GM18909 (cell line): Measurements from ENCODE around the gene FARSB.

Source experiments
- ATAC-seq: cut with Tn5 transposase; IDR thresholded peaks from one replicate; pipeline ENCODE4 v1.9.1; 2021; ENCODE audit warnings: mild to moderate bottlenecking; ENCODE audit not compliant: unreplicated experiment, poor library complexity

FARSB gene

DNA sequence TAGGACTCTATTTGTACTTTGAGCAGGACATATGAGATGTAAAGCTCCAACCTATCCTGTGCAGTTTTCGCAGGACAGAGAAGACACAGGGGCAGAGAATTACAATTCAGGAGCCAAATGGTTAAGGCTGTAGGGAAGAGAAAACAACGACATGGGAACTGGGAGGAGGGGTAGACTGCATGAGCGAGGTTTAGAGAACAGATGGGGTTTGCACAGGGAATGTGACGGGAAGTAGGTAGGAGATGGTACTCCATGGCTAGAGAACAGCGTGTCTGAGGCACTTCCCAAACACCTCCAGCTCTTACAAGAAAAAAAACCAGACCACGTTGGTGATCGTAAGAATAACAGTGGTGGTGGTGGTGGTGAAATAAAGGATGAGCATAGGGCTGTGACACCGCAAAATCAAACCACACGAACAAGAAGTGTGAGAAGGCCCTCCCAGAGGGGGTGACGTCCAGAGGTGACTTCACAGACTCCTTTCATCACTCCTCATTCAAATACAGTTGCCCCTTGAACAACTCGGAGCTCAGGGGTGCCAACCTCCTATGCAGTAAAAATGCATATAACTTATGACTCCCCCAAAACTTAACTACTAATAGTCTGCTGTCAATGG, 92.7 kb downstream of the FARSB start:
- no peak for ATAC-seq

DNA sequence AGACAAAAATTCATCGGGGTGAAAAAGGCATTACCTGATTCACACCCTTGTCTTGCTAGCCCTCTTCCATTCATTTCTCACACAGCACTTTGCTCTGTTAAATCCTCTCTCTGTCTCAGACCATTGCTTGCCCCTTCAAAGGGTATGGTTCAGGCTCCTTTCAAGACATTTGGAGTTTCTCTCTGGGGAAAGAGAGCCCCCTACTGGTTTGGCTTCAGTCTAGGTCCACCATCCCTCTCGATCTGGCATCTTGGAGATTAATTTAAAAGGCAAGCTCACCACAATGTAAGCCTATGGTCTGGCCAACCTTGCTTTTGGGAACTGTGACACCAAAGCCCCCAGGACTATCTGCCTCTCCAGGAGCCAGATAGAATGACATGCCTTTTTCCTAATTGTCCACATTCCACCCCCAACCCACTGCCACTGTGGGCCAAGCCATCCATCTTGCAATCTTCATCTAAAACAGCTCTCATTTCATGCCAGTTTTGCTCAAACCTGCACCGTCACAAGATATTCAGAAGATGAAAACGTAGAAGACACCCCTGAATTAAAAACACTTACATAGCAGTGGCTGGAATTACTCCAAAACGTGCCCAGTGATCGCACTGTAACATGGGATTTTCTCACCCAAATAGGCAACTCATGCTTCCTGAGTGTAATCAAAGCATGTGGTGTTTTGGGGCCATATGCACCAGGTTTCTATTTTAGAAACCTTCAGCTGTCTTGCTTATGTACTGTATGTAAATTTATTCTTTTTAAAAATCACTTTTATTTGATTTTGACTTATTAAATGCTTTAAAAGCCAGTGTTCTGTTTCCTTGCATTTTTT, 93.9 kb downstream of the FARSB start:
- peak; percentile 83 for ATAC-seq

DNA sequence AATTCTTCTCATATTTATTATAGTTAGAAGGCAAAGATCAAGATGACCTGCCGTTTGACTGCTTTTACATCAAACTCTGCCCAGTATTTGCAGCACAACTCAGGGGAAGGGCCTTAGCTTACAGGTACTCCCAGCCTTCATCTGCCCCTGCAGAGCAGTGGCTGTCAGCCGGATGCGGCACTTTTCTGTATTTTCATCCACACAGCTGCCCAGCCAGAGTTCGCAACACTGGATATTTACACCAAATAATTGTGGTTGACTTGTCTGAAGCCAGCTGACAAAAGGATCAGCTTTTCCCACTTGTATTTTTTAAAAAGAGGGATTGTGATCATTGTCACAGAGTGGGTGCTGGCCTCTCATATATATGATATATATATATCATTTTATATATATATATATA, 94.7 kb downstream of the FARSB start:
- ATAC-seq = no peak

DNA sequence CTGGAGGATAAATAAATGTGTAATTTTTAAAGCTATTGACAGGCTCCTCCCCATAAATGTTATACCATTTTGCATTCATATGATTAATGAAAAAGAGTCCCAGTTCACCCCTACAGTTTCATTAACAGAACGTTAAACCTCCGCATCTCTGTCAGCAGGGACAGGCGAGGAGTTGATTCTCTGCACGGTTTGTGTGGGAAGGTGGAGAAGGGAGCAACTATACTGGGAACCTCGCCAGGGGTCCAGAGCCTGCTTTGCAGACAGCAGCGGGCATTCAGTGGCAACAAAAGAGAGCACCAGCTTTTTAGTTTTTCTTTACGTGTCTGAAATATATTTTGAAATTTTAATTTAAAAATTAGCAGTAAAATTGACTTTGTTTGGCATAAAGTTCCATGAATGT, 101.4 kb downstream of the FARSB start:
- no peak for ATAC-seq

DNA sequence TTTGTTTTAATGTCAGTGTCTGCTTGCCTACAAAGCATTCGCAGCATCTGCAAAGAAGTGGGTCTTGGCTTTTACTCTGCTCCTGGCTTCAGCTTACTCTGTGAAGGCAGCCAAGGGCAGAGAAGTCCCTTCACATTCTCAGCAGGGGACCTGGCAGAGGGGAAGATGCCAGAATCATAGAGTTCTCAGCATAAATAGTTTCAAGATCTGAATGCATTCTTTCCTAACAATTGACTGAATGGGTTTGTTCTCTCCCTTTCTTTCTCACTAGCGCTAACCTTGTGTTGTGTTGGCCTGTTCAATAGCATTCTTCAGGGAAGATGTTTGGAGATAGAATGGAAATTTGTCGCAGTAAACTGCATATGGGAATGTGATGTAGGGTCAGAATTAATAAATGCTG, 106.9 kb downstream of the FARSB start:
- no peak for ATAC-seq

DNA sequence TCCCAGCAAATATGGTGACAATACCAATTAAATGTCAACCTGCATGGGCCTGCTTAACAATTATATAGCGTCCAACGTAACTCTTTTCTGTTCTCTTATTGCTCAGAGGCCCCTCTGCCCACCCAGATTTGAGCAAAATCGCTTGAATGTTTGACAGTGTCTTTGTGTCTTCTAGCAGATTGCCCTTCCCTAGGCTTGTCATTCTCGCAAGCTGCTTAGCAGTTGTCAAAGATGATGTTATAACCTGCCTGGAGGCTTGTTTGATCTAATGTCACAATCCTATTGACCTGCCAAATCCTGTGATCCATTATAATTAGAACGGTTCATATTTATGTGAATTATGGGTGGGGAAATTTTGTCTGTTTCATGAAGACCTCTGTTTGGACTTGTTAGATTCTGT, 108.8 kb downstream of the FARSB start:
- ATAC-seq = no peak

DNA sequence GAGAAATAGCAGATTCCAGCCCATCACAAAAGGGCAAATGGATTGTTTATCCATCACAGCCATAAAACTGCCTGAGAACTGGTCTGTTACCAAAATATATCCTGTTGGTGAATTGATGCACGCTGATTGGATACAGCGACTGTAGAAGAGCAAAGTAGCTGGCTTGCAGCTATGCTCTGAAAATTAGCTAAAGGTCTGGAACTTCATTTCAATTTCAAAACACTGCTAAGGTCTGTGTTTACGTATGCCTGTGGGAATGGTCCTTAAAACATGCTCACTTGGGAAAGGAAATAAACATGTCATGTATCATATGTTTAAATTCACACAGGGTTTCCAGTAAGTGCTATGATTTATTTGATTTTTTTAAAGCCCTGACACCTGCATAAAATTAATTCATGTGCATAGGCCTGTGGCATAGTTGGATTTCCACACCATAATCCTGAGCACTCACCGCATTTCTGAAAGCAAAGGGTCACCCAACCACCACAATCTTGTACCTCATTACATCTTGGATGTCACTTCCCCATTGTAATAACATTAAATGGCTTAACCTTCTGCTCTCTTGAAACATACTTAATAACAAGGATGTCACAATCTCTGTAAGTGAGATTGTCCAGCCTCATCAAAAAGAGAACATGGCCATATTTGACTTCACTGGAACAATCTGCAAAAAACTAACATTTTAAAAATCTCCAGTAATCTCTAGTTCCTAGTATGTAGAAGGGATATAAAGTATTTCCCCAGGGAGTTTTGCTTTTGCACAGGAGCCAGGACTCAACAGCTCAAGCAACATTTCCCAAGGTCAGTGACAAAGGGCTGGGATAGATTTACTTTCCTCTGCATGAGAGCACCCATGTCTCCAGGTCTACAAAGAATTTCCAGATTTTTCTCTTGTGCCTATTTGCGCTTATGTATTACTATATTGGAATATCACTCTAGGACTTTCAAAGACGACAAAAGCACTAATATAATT, 109.8 kb downstream of the FARSB start:
- ATAC-seq = no peak

DNA sequence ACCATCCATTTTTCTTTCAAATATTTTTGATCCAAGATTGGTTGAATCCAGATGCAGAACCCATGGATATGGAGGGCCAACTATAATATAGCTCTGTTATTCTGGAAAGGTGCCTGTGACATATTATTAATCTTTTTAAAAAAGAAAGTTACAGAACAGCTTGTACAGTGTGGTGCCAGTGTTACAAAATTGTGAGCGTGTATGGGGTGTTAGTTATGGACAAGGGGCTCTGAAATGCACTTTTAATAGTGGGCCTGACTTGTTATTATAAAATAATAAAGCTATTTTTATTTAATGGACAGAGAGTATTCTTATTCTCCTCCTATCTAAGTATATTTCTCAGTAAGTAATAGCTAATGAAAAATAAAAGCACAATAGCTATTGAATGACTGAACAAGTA, 111.2 kb downstream of the FARSB start:
- ATAC-seq = no peak

DNA sequence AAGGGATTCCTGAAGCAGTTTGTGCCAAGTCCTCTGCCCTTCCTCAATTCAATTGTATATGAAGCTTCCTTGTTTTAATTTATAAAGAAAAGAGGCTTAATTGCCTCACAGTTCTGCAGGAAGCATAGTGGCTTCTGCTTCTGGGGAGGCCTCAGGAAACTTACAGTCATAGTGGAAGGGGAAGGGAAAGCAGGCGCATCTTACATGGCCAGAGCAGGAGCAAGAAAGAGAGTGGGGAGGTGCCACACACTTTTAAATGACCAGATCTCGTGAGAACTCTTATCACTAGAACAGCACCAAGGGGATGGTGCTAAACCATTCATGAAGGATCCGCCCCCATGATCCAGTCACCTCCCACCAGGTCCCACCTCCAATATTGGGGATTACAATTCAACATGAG, 117.4 kb downstream of the FARSB start:
- ATAC-seq = peak; percentile 50

DNA sequence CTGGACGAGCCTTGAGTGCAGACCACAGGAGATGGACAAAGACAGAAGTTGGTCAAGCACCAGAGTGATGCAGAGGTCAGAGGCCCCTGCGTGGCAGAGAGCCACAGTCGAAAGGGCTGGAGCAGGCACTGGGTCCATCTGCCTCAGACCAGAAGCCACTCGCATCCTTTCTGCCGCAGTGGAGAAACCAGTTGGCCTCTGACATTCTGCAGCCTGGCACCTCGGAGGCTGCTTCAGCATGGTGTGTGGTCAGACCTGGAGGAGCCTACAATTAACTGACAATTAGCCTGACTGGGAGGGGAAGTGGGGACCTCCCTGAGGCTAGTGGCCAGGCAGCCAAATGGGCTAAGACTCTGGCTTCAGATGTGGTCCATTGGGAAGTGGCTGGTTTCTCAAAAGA, 120.4 kb downstream of the FARSB start:
- no peak for ATAC-seq

DNA sequence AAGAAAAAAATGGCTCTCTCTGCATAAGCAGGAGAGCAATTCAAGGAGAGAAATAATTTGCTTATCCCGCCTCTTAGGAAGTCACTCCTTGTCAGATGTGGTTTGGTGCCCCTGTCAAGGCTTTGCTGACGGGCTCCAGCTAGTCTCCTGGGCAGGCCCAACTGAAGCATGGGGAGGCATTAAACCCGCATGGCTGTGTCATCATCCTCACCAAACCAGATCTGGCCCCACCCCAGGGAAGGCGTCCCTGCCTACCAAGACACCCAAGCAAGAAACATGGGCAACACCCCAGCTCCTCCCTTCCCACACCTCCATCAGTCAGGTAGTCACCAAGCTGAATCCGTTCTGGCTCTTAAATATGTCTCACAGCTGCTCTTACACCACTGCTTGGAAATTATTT, 123.6 kb downstream of the FARSB start:
- ATAC-seq = no peak

DNA sequence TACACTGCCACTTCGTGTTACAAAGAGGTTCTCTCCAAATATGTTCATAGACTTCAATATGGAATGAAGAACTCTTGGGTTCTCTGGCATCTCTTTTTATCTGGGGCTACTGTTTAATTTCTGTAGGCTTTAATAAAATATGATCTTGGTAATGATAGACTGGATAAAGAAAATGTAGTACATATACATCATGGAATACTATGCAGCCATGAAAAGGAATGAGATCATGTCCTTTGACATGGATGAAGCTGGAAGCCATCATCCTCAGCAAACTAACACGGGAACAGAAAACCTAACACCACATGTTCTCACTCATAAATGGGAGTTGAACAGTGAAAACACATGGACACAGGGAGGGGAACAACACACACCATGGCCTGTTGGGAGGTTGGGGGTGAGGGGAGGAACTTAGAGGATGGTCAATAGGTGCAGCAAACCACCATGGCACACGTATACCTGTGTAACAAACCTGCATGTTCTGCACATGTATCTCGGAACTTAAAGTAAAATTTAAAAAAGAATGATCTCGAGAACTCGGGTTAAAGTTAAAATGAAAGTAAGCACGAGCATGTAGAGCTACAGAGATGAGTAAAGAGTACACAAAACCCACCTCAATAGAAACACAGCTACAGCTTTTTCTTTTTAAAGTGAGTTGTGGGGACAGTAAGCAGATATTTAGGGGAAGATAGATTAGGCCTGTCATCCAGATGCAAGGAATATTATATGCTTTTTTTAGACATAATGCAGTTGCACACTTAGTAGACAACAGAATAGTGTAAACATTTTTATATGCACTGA, 129.2 kb downstream of the FARSB start:
- ATAC-seq = no peak

DNA sequence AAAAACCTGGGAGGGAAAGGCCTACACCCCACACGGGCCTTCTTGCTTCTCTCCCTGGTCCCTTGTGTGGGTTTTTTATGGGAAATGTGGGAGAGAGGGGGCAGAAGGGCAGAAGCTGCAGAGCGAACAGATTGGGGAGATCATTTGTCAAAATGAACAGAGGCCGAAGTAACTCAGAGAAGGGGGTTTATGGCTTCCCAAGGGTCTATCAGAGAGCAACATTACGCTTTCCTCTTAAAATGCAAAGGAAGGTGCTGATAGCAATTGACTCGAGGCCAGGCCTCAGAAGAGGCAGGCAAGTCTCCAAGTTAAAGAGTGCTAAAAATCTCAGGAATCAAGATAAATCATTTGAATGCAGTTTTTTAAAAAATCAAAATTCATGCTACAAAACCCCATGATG, 130.1 kb downstream of the FARSB start:
- no peak for ATAC-seq

DNA sequence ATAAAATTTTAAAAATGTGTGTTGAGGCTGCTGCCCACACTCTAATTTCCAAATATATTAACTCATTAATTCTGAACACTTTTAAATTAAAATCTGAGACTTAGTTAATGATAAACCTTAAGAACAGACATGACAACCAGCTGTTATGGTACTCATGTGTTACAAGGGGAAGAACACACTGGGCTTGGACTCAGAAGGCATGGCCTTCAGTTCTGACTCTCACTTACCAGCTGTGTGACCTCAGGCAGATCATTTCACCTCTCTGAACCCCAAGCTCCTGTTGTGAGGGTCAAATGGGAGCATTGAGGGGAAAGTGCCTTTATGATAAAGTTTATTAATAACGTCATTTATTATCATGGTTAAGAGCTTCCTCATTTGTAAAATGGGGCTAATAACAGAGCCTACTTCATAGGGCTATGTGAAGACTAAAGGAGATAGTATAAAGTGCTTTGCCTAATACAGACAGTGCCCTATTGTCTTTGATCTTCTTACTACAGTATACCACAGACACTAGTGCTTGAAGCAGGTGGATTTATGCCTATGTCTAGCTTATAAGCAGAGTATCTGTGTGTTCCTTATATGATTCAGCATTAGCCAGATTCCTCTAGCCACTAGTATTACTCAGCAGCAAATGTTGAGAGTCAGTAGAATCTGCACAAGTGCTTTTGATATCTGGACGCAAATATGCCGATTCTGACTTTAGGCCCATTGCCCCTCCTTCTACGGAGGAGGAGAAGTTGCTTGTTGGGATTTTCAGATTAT, 131.9 kb downstream of the FARSB start:
- peak; percentile 67 for ATAC-seq

DNA sequence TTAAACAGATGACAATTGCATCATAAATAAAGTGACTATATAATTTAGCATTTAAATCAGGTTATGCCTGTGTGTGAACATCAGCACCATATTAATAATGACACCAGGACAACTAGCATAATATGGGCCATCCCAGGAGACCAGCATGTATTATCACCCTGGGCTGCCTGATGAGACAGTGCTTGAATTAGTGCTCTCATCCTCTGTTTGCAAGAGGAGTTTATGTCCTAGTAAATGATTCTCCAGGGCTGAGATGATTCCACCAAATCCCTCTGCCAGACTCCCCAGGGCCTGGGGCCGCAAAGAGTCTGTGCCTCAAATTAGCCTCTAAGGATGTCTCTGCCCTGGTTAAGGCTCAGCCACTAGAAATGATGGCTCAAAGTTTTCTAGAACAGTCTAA, 133.8 kb downstream of the FARSB start:
- ATAC-seq = no peak

DNA sequence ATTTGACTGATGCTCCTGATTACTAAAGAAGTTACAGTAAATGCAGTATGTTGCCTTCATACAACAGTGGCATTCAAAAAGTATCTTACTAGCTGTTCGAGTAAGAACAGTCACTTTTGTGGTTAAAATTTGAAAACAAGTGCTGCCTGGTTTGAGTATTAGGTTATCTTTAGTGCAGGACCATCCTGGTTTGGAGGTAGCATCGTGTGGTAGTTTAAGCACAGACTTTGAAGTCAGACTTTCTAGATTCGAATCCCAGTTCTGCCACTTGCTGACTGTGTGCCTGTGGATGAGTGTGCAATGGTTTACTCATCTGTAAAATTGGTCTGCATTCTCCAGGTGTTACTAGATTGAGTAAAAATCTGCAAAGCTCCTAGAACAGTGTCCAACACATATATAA, 134.8 kb downstream of the FARSB start:
- peak; percentile 69 for ATAC-seq
